ENCODE results near the gene OSBPL10.

The OSBPL10 gene

GRCh38 chr3:31847760-31848159, 133.3 kb downstream of the OSBPL10 start:
- no peak for DNase-seq

GRCh38 chr3:31841515-31841914, 139.5 kb downstream of the OSBPL10 start:
- no peak for DNase-seq

- DNase-seq: no peak
Observed at GRCh38 chr3:31840252-31840651, 140.8 kb downstream of the OSBPL10 start.

GRCh38 chr3:31839144-31839917, 141.7 kb downstream of the OSBPL10 start:
- DNase-seq: no peak

- DNase-seq: no peak
Observed at GRCh38 chr3:31836131-31837075, 144.7 kb downstream of the OSBPL10 start.

- DNase-seq: no peak
Observed at GRCh38 chr3:31833391-31834190, 147.5 kb downstream of the OSBPL10 start.

- no peak for DNase-seq
Observed at GRCh38 chr3:31832551-31832950, 148.5 kb downstream of the OSBPL10 start.

GRCh38 chr3:31831591-31831990, 149.5 kb downstream of the OSBPL10 start:
- no peak for DNase-seq

- DNase-seq: no peak
Observed at GRCh38 chr3:31829826-31830426, 151.1 kb downstream of the OSBPL10 start.

- DNase-seq: no peak
Observed at GRCh38 chr3:31829010-31829409, 152.1 kb downstream of the OSBPL10 start.

- DNase-seq: no peak
Observed at GRCh38 chr3:31828007-31828406, 153.1 kb downstream of the OSBPL10 start.

- no peak for DNase-seq
Observed at GRCh38 chr3:31823184-31823583, 157.9 kb downstream of the OSBPL10 start.

GRCh38 chr3:31821118-31821517, 159.9 kb downstream of the OSBPL10 start:
- DNase-seq: no peak

GRCh38 chr3:31819441-31819840, 161.6 kb downstream of the OSBPL10 start:
- no peak for DNase-seq

GRCh38 chr3:31817411-31817966, 163.6 kb downstream of the OSBPL10 start:
- DNase-seq: no peak

- DNase-seq: no peak
Observed at GRCh38 chr3:31815631-31816440, 165.2 kb downstream of the OSBPL10 start.

GRCh38 chr3:31815006-31815405, 166.1 kb downstream of the OSBPL10 start:
- no peak for DNase-seq

GRCh38 chr3:31813686-31814085, 167.4 kb downstream of the OSBPL10 start:
- no peak for DNase-seq

GRCh38 chr3:31813197-31813596, 167.9 kb downstream of the OSBPL10 start:
- no peak for DNase-seq

- no peak for DNase-seq
Observed at GRCh38 chr3:31810991-31811433, 170.1 kb downstream of the OSBPL10 start.

- no peak for DNase-seq
Observed at GRCh38 chr3:31808143-31808720, 172.8 kb downstream of the OSBPL10 start.

Data from CD4-positive, alpha-beta T cell treated with Interferon gamma for 1 hour (primary cell).